HUDEP-2 (cell line): Measurements from ENCODE around the gene EGFL7.
"Not testable (repeated sequence)": the region's sequence is repeated elsewhere in the genome, so short reads cannot be mapped to it uniquely, and the experiment has no call there.

ENCODE experiments used
- DNase-seq, 76 experiments: peaks; one replicate each; lab custom pipeline; 2025; ENCODE audit not compliant: unreplicated experiment in 76 of 76; lab: John Stamatoyannopoulos, UW

EGFL7 gene

GRCh38 chr9:136695955-136696354 lies 33.2 kb downstream of the EGFL7 start:
- no peak for DNase-seq

- DNase-seq: no peak
Observed at GRCh38 chr9:136696502-136696901, 33.8 kb downstream of the EGFL7 start.

GRCh38 chr9:136697146-136697820 lies 34.6 kb downstream of the EGFL7 start:
- DNase-seq: no peak

DNA sequence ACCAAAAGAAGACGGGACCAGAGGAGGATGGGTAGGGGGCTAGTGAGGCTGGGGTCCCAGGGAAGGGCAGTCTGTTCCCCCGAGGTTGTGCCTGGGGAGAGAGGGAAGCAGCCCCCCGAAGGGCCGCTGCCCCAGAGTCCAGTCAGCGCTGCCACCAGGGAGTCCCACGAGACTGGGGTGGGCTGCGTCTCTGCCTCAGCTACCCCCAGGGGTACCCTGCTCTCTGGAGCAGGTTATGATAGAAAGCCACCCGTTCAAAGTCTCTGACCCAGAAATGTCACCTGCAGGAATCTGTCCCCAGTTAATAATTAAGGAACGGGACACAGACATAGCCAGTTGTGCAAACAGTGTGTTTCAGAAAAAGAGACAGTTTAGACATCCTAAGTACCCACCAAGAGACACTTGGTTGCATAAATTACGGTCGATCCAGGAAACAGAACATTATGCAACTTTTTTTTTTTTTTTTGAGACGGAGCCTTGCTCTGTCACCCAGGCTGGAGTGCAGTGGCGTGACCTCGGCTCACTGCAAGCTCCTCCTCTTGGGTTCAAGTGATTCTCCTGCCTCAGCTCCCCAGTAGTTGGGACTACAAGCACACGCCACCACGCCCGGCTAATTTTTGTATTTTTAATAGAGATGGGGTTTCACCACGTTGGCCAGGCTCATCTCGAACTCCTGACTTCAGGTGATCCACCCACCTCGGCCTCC lies 35.3 kb downstream of the EGFL7 start:
- DNase-seq: no peak

DNA sequence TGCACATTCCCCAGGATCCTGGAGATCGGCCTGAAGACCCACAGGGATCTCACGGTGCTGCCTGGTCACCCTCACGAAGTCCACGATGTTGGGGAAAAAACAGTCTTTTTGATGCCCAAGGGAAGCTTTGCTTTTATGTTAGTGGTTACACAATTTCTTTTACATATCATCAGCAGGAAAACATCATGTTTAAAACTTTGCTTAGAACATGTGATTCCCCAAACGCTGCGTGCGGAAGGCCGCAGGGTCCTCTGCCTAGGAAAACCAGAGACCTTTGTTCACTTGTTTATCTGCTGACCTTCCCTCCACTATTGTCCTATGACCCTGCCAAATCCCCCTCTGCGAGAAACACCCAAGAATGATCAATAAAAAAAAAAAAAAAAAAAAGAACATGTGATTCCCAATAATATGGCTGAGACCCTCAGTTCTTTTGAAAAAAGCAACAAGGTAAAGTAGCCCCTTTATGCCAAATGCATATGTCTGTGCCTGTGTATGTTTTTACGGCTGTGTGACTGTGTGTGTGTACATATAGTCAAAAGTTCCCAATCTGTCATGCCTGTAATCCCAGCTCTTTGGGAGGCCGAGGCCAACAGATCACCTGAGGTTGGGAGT lies 36.0 kb downstream of the EGFL7 start:
- DNase-seq: no peak

DNA sequence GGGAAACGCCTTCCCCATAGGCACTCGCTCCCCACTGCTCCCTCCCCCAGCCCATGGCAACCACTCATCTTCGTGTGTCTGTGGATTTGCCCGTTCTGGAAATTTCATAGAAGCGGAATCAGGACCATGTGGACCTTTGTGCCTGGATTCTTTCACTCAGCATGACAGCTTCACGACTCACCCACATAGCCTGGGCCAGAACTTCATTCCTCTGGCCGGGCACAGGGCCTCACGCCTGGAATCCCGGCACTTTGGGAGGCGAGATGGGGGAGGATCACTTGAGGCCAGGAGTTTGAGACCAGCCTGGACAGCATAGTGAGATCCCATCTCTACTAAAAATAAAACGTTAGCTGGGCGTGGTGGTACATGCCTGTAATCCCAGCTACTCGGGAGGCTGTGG lies 37.6 kb downstream of the EGFL7 start:
- no peak for DNase-seq

GRCh38 chr9:136700959-136701667 lies 38.4 kb downstream of the EGFL7 start:
- DNase-seq: no peak

DNA sequence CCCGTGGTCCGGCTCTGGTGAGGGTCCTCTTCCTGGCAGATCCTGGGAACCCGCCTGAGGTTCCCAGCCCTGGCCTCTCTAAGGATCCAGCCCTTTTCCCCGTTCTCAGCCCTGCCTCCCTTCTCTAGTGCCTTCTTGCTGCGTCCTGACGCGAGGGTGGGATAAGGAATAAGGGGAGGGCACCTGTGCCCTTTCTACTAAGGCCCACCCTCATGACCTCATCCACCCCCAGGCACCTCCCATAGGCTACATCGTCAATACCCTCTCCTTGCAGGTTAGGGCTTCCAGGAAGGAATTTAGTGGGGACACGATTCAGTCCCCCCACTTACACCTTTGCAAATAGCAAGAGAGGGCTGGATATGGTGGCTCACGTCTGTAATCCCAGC lies 38.9 kb downstream of the EGFL7 start:
- no peak for DNase-seq

- no peak for DNase-seq
Observed at GRCh38 chr9:136703276-136703860, 40.7 kb downstream of the EGFL7 start.

DNA sequence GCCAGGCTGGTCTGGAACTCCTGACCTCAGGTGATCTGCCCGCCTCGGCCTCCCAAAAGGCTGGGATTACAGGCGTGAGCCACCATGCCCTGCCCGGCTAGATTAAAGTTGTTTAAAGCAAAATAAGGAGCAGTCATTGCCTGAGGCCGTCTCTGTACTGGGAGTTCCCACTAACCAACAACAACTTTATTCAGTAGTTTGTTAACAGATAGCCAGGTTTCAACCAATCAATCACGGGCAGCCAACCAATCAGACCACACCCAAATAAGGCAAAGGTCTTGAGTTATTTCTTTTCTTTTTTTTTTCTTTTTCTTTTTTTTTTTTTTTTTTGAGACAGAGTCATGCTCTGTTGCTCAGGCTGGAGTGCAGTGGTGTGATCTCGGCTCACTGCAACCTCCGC lies 42.0 kb downstream of the EGFL7 start:
- DNase-seq: not testable (repeated sequence)

GRCh38 chr9:136705564-136705963 lies 42.8 kb downstream of the EGFL7 start:
- no peak for DNase-seq

GRCh38 chr9:136707011-136707410 lies 44.3 kb downstream of the EGFL7 start:
- no peak for DNase-seq

- no peak for DNase-seq
Observed at GRCh38 chr9:136707849-136708517, 45.3 kb downstream of the EGFL7 start.

DNA sequence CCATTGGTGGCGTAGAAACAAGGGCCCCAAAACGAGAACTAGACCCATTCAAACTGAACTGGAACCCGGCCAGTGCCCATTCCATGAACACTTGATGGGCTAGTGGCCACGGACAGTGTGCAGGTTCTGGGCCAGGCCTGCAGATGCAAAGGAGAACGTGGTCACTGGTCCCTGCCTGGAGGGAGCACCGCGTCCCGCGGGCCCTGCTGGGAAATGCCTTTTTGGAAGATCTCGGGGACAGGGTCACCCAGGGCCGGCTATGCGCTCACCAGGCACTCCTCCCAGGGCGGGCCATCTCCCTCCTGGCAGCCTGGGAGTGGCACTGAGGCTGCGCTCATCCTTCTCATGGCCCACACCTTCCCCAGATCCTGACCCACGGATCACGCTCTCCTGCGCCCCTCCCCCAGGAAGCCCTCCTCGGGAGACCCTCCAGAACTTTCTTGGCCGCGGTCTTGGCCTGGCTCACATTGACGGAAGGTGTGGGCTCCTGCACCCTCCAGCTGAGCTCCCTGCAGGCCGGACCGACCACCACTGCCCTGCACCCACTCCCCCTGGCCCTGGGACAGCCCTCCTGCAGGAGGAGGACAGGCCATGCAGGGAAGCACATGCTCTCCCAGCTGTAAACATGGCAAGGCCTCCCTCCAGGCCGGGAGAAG lies 46.9 kb downstream of the EGFL7 start:
- DNase-seq: no peak

DNA sequence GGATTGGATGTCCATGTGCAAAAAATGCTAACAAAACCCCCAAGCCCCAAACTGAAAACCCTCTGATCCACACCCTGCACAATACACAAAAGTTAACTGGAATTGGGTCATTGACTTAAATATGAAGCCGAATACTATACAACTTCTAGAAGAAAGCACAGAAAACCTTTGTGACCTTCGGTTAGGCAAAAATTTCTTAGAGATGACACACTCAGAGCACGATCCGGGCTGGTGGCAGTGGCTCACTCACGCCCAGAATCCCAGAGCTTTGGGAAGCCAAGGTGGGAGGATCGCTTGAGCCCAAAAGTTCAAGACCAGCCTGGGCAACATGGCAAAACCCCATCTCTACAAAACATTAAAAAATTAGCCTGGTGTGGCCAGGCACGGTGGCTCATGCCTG lies 47.8 kb downstream of the EGFL7 start:
- no peak for DNase-seq

DNA sequence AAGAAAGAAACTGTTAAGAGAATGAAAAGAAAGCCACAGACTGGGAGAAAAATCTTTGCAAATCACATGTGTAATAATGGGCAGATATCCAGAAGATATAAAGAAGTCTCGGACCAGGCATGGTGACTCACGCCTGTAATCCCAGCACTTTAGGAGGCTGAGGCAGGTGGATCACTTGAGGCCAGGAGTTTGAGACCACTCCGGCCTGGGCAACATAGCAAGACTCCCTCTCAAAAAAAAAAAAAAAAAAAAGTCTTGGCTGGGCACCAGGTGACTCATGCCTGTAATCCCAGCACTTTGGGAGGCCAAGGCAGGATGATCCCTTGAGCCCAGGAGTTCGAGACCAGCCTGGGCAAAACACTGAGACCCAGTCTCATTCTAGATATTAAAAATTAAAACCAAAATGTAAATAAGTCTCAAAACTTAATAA lies 48.5 kb downstream of the EGFL7 start:
- DNase-seq: not testable (repeated sequence)

- DNase-seq: no peak
Observed at GRCh38 chr9:136711751-136712689, 49.3 kb downstream of the EGFL7 start, which contains the start of gene DIPK1B. TSS of gene DIPK1B (plus strand) at chr9:136712572. CDS start at chr9:136712666, 94 bp downstream.

DNA sequence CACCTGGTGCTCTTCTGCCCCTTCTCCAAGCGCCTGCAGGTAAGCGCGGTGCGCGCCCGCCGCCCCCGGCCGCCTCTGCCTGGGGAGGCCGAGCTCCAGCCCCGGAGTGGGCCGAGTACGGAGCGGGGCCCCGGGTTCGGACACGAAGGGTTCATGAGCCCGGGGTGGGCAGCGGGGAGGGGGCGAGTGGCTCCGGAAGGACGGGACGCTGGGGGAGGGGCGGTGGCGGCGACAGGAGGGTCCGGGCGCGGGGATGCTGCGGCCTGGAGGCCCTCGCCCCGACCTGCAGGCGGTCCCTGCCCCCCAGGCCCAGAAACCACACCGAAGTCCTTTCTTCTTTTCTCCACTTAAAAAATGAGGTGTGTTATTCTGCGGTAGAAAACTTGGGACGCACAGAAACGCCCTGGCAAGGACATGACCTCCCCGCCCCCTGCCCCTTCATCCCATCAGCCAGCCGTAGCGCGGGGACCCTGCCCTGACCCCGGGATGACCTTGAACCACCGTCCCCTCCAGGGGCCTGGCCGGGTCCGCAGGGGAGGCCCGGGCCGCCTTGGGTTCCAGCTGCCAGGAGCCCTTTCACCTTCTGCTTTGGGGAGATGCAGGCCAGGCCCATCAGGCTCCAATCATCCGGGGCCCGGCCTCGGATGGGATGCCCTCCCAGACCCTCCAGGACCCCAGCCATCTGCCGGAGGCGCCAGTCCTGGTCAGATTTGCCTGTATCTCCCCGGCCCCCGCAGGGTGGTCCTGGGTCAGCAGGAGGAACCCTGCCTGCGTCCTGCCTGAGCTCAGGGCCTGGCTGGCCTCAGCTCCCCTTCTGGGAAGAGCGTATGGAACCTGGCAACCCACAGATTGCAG lies 50.2 kb downstream of the EGFL7 start:
- DNase-seq: no peak
